Neural crest cell (in vitro differentiated cells): ENCODE results near the gene NPAS3. TPM values are rescaled to one million over a fixed set of nuclear protein-coding genes. Genes with fewer than 3 reads are reported as not detected.

ENCODE experiments used
- DNase-seq: peaks from one replicate; pipeline ENCODE4 v3.0.0; 2021; ENCODE audit warnings: low read depth, mixed read lengths, low spot score
- H3K27ac Mint-ChIP-seq: one replicate; pipeline ENCODE4 v1.8.0; 2021; ENCODE audit warnings: mild to moderate bottlenecking, mixed read lengths; ENCODE audit not compliant: unreplicated experiment
- H3K27me3 Mint-ChIP-seq: 2 replicates; pipeline ENCODE4 v1.8.0; 2021; ENCODE audit warnings: low read depth, mild to moderate bottlenecking, mixed read lengths
- H3K36me3 Mint-ChIP-seq: 2 replicates; pipeline ENCODE4 v1.8.0; 2021; ENCODE audit warnings: low read depth, mild to moderate bottlenecking, mixed read lengths
- H3K4me1 Mint-ChIP-seq: 2 replicates; pipeline ENCODE4 v1.8.0; 2021; ENCODE audit warnings: mixed read lengths
- H3K4me3 Mint-ChIP-seq: one replicate; pipeline ENCODE4 v1.8.0; 2021; ENCODE audit warnings: mild to moderate bottlenecking, mixed read lengths
- H3K9me3 Mint-ChIP-seq: 2 replicates; pipeline ENCODE4 v1.8.0; 2021; ENCODE audit warnings: mixed read lengths
- CTCF ChIP-seq: fragments of 200-600 bp; sonication (generic); conservative IDR thresholded peaks from 2 replicates; pipeline ENCODE4 v1.5.0; 2021; ENCODE audit warnings: antibody characterized with exemption, mild to moderate bottlenecking
- total RNA-seq: library from RNA; stranded (reverse); gene quantifications from 2 replicates; pipeline ENCODE4 v1.2.1, GENCODE V29; 2021

NPAS3 gene
- total RNA-seq, 1 donor from 2014 or later = 18.2 TPM

GRCh38 chr14:33103489-33103888 lies 164.8 kb downstream of the NPAS3 start:
- DNase-seq = no peak
- Mint-ChIP-seq H3K27ac (peak overlapping the region; percentile 30), H3K4me3 (no peak overlapping the region), H3K27me3 (no peaks in the 10 kb centered on the region), H3K36me3 (no peaks in the 10 kb centered on the region), H3K9me3 (peaks cover 2% of the 10 kb centered on the region), H3K4me1 (peaks cover 5% of the 10 kb centered on the region)
- TF ChIP-seq CTCF = no peak

- no peak for DNase-seq
- Mint-ChIP-seq H3K36me3 (no peaks in the 10 kb centered on the region), H3K4me1 (peaks cover 5% of the 10 kb centered on the region), H3K9me3 (peaks cover 2% of the 10 kb centered on the region), H3K27ac (no peak overlapping the region), H3K27me3 (no peaks in the 10 kb centered on the region), H3K4me3 (no peak overlapping the region)
- no peak for TF ChIP-seq CTCF
Measured at GRCh38 chr14:33103966-33104365, 165.3 kb downstream of the NPAS3 start.

- no peak for DNase-seq
- H3K4me1 Mint-ChIP-seq = peaks cover 5% of the 10 kb centered on the region
- H3K9me3 Mint-ChIP-seq = peaks cover 2% of the 10 kb centered on the region
- no peak overlapping the region for H3K4me3 Mint-ChIP-seq
- H3K27ac Mint-ChIP-seq = no peak overlapping the region
- no peaks in the 10 kb centered on the region for H3K27me3 Mint-ChIP-seq
- TF ChIP-seq CTCF = no peak
- H3K36me3 Mint-ChIP-seq = peaks cover 2% of the 10 kb centered on the region
Measured at GRCh38 chr14:33110737-33111443, 172.2 kb downstream of the NPAS3 start.

GRCh38 chr14:33114331-33114730 lies 175.7 kb downstream of the NPAS3 start:
- no peak overlapping the region for H3K27ac Mint-ChIP-seq
- TF ChIP-seq CTCF = no peak
- no peaks in the 10 kb centered on the region for H3K27me3 Mint-ChIP-seq
- no peaks in the 10 kb centered on the region for H3K9me3 Mint-ChIP-seq
- DNase-seq = no peak
- no peak overlapping the region for H3K4me3 Mint-ChIP-seq
- H3K36me3 Mint-ChIP-seq = peaks cover 2% of the 10 kb centered on the region
- peaks cover 16% of the 10 kb centered on the region for H3K4me1 Mint-ChIP-seq

- TF ChIP-seq CTCF = no peak
- H3K4me3 Mint-ChIP-seq = no peak overlapping the region
- no peaks in the 10 kb centered on the region for H3K36me3 Mint-ChIP-seq
- no peak overlapping the region for H3K27ac Mint-ChIP-seq
- no peaks in the 10 kb centered on the region for H3K27me3 Mint-ChIP-seq
- no peak for DNase-seq
- peaks cover 18% of the 10 kb centered on the region for H3K4me1 Mint-ChIP-seq
- no peaks in the 10 kb centered on the region for H3K9me3 Mint-ChIP-seq
Measured at GRCh38 chr14:33118668-33119067, 180.0 kb downstream of the NPAS3 start.
